BLaER1 treated with 17β-estradiol and CSF1 and Interleukin-3, amounts not matched to agents 10 nM and 100 nM (cell line): ENCODE measurements around the gene WNT3A.

Source experiments
- H3K27ac ChIP-seq, 11 experiments: shearing (Covaris generic); formaldehyde crosslinking; 2 replicates each; pipeline ENCODE4 v1.8.1; 2022
- H3K27me3 ChIP-seq, 11 experiments: shearing (Covaris generic); formaldehyde crosslinking; 2 replicates each; pipeline ENCODE4 v1.8.1; 2022
- H3K36me3 ChIP-seq, 11 experiments: shearing (Covaris generic); formaldehyde crosslinking; 2 replicates each; pipeline ENCODE4 v1.8.1; 2022
- H3K4me1 ChIP-seq, 10 experiments: shearing (Covaris generic); formaldehyde crosslinking; 2 replicates each; pipeline ENCODE4 v1.8.1; 2022
- H3K4me2 ChIP-seq, 11 experiments: shearing (Covaris generic); formaldehyde crosslinking; 2 replicates each; pipeline ENCODE4 v1.8.1; 2022
- H3K4me3 ChIP-seq, 10 experiments: shearing (Covaris generic); formaldehyde crosslinking; 2 replicates each; pipeline ENCODE4 v1.8.1; 2022
- H3K9ac ChIP-seq, 11 experiments: shearing (Covaris generic); formaldehyde crosslinking; 2 replicates each; pipeline ENCODE4 v1.8.1; 2022
- H3K9me3 ChIP-seq, 11 experiments: shearing (Covaris generic); formaldehyde crosslinking; replicated peaks in 1 of 11; 2 replicates each; pipeline ENCODE4 v1.8.1; 2022
- H4K20me1 ChIP-seq, 11 experiments: shearing (Covaris generic); formaldehyde crosslinking; 2 replicates each; pipeline ENCODE4 v1.8.1; 2022
- Cebpa-rat ChIP-seq, 11 experiments: shearing (Covaris generic); IDR thresholded peaks; 2 replicates each; pipeline ENCODE4 v1.8.1; 2022

WNT3A gene

GRCh38 chr1:228082918-228083870, 76.4 kb downstream of the WNT3A start:
- TF ChIP-seq Cebpa-rat (IDR thresholded peaks at IDR 0.05), result no peak

GRCh38 chr1:228083871-228084278, 77.1 kb downstream of the WNT3A start:
- H3K4me2 ChIP-seq, result peak overlapping the region; percentile 90 to 98 (median 97)
- H3K4me1 ChIP-seq, result peaks cover 67 to 80% (median 76%) of the 10 kb centered on the region in 10 experiments
- TF ChIP-seq Cebpa-rat (IDR thresholded peaks at IDR 0.05), result no peak
- peaks cover 14 to 56% (median 48%) of the 10 kb centered on the region in 11 experiments; a peak in 21 of 22 replicates for H3K36me3 ChIP-seq
- H3K27me3 ChIP-seq, result no peaks in the 10 kb centered on the region
- peaks cover 65 to 77% (median 72%) of the 10 kb centered on the region in 11 experiments for H4K20me1 ChIP-seq
- H3K9me3 ChIP-seq, result no peaks in the 10 kb centered on the region
- H3K4me3 ChIP-seq, result peak overlapping the region; percentile 90 to 100 (median 99)
- H3K9ac ChIP-seq, result peak overlapping the region; percentile 96 to 100 (median 99)
- H3K27ac ChIP-seq, result peak overlapping the region; percentile 96 to 100 (median 99); a peak in 21 of 22 replicates

More at GRCh38 chr1:228082918-228083870, 76.4 kb downstream of the WNT3A start:
- peaks cover 60 to 77% (median 68%) of the 10 kb centered on the region in 11 experiments for H4K20me1 ChIP-seq
- no peaks in the 10 kb centered on the region for H3K27me3 ChIP-seq
- H3K9ac ChIP-seq, result peak overlapping the region; percentile 96 to 100 (median 99)
- H3K27ac ChIP-seq, result peak overlapping the region; percentile 96 to 100 (median 99)
- H3K4me2 ChIP-seq, result peak overlapping the region; percentile 90 to 98 (median 97)
- peak overlapping the region; percentile 90 to 100 (median 99) for H3K4me3 ChIP-seq
- H3K36me3 ChIP-seq, result peaks cover 10 to 49% (median 41%) of the 10 kb centered on the region in 11 experiments; a peak in 21 of 22 replicates
- no peaks in the 10 kb centered on the region for H3K9me3 ChIP-seq
- peaks cover 67 to 80% (median 76%) of the 10 kb centered on the region in 10 experiments for H3K4me1 ChIP-seq

- H4K20me1 ChIP-seq, result peaks cover 67 to 77% (median 72%) of the 10 kb centered on the region in 11 experiments
- peak overlapping the region; percentile 90 to 98 (median 97) for H3K4me2 ChIP-seq
- H3K27me3 ChIP-seq, result no peaks in the 10 kb centered on the region
- H3K4me1 ChIP-seq, result peaks cover 67 to 80% (median 76%) of the 10 kb centered on the region in 10 experiments
- no peaks in the 10 kb centered on the region for H3K9me3 ChIP-seq
- H3K36me3 ChIP-seq, result peaks cover 18 to 60% (median 53%) of the 10 kb centered on the region in 11 experiments; a peak in 21 of 22 replicates
- TF ChIP-seq Cebpa-rat (IDR thresholded peaks at IDR 0.05), result peak in 7 of 11 experiments; percentile 11 to 62 (median 39); a peak in 4 of 22 replicates
- peak overlapping the region; percentile 96 to 100 (median 99) for H3K9ac ChIP-seq
- H3K27ac ChIP-seq, result peak overlapping the region; percentile 96 to 100 (median 99); a peak in 21 of 22 replicates
- H3K4me3 ChIP-seq, result peak overlapping the region; percentile 90 to 100 (median 99)
These were observed 77.5 kb downstream of the WNT3A start for GRCh38 chr1:228084325-228084724.

GRCh38 chr1:228084797-228085196, 78.0 kb downstream of the WNT3A start:
- no peak for TF ChIP-seq Cebpa-rat (IDR thresholded peaks at IDR 0.05)
- peak overlapping the region; percentile 90 to 98 (median 97) for H3K4me2 ChIP-seq
- peaks cover 70 to 80% (median 77%) of the 10 kb centered on the region in 10 experiments for H3K4me1 ChIP-seq
- peaks cover 69 to 78% (median 72%) of the 10 kb centered on the region in 11 experiments for H4K20me1 ChIP-seq
- H3K27me3 ChIP-seq, result no peaks in the 10 kb centered on the region
- H3K27ac ChIP-seq, result peak overlapping the region in 10 of 11 experiments; percentile 23 to 100 (median 99); a peak in 17 of 22 replicates
- peak overlapping the region; percentile 96 to 100 (median 99); a peak in 21 of 22 replicates for H3K9ac ChIP-seq
- peak overlapping the region; percentile 90 to 100 (median 99); a peak in 19 of 20 replicates for H3K4me3 ChIP-seq
- H3K36me3 ChIP-seq, result peaks cover 18 to 65% (median 58%) of the 10 kb centered on the region in 11 experiments; a peak in 21 of 22 replicates
- H3K9me3 ChIP-seq, result peaks cover 0 to under 1% (median 0%) of the 10 kb centered on the region in 11 experiments; a peak in 3 of 22 replicates

GRCh38 chr1:228085287-228085951, 78.6 kb downstream of the WNT3A start:
- peaks cover 0 to 6% (median 4%) of the 10 kb centered on the region in 11 experiments; a peak in 13 of 22 replicates for H3K9me3 ChIP-seq
- H4K20me1 ChIP-seq, result peaks cover 74 to 84% (median 77%) of the 10 kb centered on the region in 11 experiments
- H3K27me3 ChIP-seq, result no peaks in the 10 kb centered on the region
- peak overlapping the region in 8 of 11 experiments; percentile 35 to 100 (median 99); a peak in 14 of 22 replicates for H3K27ac ChIP-seq
- H3K36me3 ChIP-seq, result peaks cover 25 to 71% (median 62%) of the 10 kb centered on the region in 11 experiments
- no peak for TF ChIP-seq Cebpa-rat (IDR thresholded peaks at IDR 0.05)
- H3K9ac ChIP-seq, result peak overlapping the region; percentile 96 to 100 (median 99); a peak in 19 of 22 replicates
- peak overlapping the region; percentile 90 to 100 (median 99); a peak in 14 of 20 replicates for H3K4me3 ChIP-seq
- H3K4me2 ChIP-seq, result peak overlapping the region; percentile 90 to 98 (median 97)
- H3K4me1 ChIP-seq, result peaks cover 75 to 81% (median 79%) of the 10 kb centered on the region in 10 experiments

- Histone ChIP-seq H3K36me3 (peaks cover 49 to 95% (median 86%) of the 10 kb centered on the region in 11 experiments), H3K9ac (peak overlapping the region in 7 of 11 experiments; percentile 5 to 56 (median 41); a peak in 10 of 22 replicates), H4K20me1 (peaks cover 98 to 100% (median 100%) of the 10 kb centered on the region in 11 experiments), H3K27me3 (no peaks in the 10 kb centered on the region), H3K27ac (peak overlapping the region in 4 of 11 experiments; percentile 36 to 64 (median 44); a peak in 7 of 22 replicates), H3K4me3 (peak overlapping the region in 2 of 10 experiments; percentile 38 to 52; a peak in 6 of 20 replicates), H3K4me2 (peak overlapping the region; percentile 90 to 98 (median 97)), H3K4me1 (peaks cover 70 to 90% (median 72%) of the 10 kb centered on the region in 10 experiments), H3K9me3 (peaks cover 0 to 30% (median 28%) of the 10 kb centered on the region in 11 experiments; a peak in 18 of 22 replicates)
- no peak for TF ChIP-seq Cebpa-rat (IDR thresholded peaks at IDR 0.05)
These were observed 81.0 kb downstream of the WNT3A start for GRCh38 chr1:228087771-228088251.

GRCh38 chr1:228088586-228089498, 82.0 kb downstream of the WNT3A start:
- peaks cover 100% of the 10 kb centered on the region in 11 experiments for H4K20me1 ChIP-seq
- peak in 6 of 11 experiments; percentile 9 to 55 (median 28); a peak in 4 of 22 replicates for TF ChIP-seq Cebpa-rat (IDR thresholded peaks at IDR 0.05)
- peak overlapping the region in 10 of 11 experiments; percentile 13 to 62 (median 34); a peak in 13 of 22 replicates for H3K9ac ChIP-seq
- peaks cover 68 to 92% (median 70%) of the 10 kb centered on the region in 10 experiments for H3K4me1 ChIP-seq
- H3K4me2 ChIP-seq, result peak overlapping the region; percentile 90 to 98 (median 97)
- H3K36me3 ChIP-seq, result peaks cover 59 to 100% (median 92%) of the 10 kb centered on the region in 11 experiments
- peak overlapping the region in 6 of 11 experiments; percentile 4 to 64 (median 44); a peak in 10 of 22 replicates for H3K27ac ChIP-seq
- H3K4me3 ChIP-seq, result peak overlapping the region in 3 of 10 experiments; percentile 15 to 52 (median 38); a peak in 6 of 20 replicates
- H3K27me3 ChIP-seq, result no peaks in the 10 kb centered on the region
- H3K9me3 ChIP-seq, result peaks cover 5 to 41% (median 38%) of the 10 kb centered on the region in 11 experiments; a peak in 21 of 22 replicates
